ENCODE data around the gene HOXC6.

The HOXC6 gene

DNA sequence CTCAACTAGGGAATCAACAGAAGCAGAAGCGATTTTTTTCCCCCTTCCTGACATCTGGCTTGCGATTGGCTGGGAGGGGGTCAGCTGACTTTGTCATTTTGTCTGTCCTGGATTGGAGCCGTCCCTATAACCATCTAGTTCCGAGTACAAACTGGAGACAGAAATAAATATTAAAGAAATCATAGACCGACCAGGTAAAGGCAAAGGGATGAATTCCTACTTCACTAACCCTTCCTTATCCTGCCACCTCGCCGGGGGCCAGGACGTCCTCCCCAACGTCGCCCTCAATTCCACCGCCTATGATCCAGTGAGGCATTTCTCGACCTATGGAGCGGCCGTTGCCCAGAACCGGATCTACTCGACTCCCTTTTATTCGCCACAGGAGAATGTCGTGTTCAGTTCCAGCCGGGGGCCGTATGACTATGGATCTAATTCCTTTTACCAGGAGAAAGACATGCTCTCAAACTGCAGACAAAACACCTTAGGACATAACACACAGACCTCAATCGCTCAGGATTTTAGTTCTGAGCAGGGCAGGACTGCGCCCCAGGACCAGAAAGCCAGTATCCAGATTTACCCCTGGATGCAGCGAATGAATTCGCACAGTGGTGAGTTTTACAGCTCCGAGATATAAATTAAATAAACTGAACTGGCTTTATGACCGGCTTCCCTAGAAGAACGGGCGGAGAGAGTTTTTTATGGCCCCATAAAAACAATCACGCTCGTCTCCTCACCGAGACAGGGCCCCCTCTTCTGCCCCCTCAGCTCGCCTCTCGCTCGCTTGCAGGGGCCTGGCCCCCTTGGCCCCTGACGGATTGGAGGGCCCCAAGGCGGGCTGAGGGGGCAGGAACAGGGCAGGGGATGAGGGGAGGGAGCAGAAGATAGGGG, at the start of gene HOXC6:
TSS of gene HOXC6 (plus strand) at position 127 of the 888 bp plus-strand sequence. CDS start at position 209, 82 bp downstream.
- in situ Hi-C loops (cut with HindIII; ENCODE audit: low sequenced_read_pairs) = no loop called here

DNA sequence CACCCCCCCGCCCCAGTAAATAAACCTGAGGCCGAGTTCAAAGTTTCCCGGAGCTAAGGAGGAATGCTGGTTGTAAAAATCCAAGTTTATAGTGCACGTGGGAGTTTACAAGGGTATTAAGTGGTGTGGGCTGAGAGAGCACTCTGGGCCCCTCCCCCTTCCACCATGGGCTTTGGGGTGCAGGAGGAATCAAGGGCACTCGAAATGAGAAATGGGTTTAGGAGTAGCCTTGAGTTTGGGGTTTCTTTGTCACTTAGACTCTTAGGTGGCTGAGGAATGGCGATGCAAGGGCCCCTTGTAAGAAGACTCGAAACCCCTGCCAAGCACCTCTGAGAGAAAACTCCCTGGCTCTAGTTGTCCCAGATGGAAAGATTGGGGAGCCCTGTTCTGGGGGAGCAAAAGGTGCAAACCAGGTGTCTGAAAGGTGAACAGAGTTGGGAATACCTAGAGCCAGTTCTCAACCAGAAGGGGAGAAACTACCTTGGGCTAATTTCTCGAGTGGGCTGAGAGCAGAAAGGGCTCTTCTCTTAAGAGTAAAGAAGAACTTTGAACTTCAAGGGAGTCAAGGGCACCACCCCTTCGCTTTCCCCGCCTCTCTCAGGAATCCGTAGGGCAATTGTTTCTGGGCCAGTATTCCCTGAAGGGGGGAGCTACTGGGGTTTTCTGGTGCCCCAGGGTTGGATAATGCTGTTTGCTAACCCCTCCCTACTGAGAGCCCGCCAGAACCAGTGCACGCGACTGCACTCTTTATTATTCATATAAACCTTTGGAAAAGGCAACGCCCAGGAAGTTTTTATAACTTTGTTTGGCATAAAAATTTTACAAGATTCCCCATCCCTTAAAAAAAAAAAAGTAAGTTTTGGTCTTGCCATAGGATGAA, 49.5 kb upstream of the HOXC6 start:
- in situ Hi-C loops (cut with HindIII; ENCODE audit: low sequenced_read_pairs) = no loop called here

DNA sequence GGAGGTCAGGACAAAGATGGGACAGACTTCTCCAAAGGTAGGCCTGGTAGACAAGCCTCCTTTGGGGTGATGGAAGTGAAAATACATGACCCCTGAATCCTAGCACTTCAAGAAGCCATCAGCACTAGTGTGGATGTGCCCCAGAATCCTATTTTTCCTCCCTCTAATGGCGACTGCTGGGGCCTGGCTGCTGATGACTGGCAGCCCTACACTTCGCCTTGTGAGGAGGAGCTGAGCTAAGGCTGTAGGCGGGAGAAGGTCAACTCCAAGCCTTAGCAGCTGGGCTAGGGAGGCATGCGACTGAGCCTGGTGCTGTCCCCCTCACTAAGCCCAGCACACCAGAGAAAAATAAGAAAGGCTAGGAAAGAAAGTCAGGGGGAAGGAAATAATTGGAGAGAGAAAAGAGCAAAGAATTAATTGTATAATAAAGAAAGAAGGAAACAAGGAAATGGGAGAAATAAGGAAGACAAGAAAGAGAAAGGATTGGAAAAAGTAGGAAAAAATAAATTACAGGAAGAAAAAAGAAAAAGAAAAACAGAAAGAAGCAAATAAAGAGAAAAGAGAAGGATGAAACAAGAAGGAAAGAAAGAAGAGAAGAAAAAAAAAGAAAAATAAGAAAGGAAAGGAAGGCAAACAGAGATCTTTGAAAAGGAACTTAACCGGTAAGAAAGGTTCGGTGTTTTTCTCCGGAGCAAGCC, 48.0 kb upstream of the HOXC6 start:
- in situ Hi-C loops (cut with HindIII; ENCODE audit: low sequenced_read_pairs) = loop anchor here (5.0 kb wide), 1 partner anchor 38 kb away; no protein-coding TSS in a partner anchor

DNA sequence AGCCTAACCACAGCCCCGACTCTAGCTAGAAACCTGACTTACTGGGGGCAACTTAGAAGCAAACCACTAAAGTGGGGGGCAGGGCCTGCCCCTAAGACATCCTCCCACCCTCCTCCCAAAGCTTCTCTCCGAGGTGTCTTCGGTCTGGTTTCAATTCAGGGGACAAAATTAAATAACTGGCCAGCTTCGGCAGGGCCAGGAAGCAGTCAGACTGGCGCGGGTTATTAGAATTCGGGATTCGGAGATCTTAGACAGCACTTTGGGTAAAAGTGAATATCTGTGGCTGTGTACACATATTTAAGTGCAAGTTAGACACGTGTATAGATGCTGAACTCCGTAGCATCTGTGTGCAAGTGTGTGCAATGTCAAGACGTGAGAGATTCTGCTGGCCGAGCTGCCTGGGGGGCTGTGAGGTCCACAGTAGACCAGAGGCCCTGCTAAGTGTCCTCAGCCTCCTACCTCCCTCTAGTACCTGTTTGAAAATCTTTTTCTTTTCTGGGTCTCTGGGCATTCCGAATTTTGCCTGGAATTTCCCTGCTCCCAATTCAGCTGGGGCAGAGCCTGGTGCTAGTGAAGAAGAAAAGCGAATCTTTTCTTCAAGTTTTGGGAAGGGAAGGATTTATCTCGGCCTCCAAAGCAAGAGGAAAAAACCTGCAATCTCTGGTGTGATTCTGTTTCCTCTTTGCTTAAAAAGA, 47.3 kb upstream of the HOXC6 start:
- in situ Hi-C loops (cut with HindIII; ENCODE audit: low sequenced_read_pairs) = loop anchor here (5.0 kb wide), 1 partner anchor 39 kb away; no protein-coding TSS in a partner anchor

DNA sequence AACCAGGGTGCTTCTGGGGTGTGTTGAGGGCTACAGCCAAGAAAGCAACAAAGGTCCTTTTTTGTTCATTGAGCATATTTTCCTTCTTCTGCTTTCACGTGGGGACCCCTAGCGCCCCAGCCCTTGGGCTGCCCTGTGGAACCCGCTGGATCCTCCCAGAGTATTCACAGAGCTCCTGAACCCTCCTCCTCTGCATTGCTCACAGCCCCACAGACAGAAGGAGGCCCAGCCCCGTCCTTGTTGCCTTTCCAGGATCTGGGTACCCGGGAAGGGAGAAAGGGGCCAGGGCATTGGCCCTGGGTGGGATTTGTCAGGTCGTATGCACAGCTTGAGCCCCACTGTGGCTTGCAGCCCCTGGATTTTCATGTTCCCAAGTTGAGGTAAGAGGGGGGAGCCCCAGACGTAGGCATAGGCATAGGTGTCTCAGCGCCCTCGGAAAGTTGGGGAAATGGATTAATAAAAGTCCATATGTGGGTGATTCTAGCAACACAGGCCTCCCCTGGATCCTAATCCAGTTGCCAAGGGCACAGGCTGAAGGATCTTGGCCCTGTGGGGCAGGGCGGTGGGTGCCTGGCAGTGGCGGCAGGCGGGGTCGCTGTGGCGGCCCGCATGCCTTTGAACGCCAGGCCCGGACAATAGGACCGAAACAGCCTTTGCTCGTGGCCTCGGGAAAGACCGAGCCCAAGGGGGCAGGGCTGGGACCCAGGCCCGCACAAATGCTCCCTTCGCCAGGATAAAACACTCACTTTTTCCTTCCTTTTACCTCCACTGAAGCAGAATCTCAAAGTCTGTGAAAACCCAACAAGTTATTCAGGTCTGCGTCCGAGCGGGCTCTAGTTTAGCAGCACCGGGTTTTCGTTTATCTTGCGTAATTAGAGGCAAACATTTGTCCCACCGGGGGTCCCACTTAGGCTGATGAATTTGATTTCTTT, 46.3 kb upstream of the HOXC6 start:
- in situ Hi-C loops (cut with HindIII; ENCODE audit: low sequenced_read_pairs) = loop anchor here (5.0 kb wide), 1 partner anchor 40 kb away; no protein-coding TSS in a partner anchor

DNA sequence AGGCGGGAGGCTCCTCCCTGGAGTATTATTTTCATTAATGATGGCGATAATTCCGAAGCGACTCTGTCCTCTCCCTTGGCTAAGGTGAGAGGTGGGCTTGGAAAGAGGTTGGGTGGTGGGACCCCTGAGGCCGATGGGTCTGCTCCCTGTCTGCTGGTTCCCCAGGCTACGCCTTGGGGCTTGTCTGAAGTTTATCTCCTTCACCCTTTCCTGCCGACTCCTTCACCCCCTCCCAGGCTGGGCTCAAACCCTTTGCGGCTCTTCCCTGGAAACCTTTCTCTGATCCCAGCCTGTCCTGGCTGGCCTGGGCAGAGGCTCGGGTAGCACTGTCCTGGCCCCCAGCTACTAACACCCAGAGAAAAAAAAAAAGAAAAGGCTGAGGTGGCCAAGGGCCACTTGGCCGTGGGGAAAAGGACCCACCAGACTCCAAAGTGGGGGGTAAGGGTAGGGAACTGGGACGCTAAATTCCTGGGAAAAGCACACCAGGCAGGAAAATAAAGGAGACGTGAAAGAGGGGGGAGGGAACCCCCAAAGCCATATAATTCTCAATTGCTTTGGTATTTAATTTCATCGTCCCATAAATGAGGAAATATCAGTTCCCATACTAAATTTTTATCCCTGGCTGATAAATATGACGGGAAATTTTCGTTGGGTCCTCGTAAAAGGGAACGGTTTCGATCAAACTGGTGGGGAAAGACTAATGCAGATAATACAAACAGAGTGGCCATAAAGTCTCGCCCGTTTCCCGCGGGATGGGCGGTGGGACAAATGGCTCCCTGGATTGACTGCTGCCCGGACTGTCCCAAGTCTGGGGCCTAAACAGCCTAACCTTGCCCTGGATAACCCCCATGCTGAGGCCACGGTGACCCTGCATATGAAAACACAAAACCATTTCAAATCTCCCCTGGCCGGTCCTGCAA, 45.3 kb upstream of the HOXC6 start:
- in situ Hi-C loops (cut with HindIII; ENCODE audit: low sequenced_read_pairs) = loop anchor here (5.0 kb wide), 1 partner anchor 41 kb away; no protein-coding TSS in a partner anchor

DNA sequence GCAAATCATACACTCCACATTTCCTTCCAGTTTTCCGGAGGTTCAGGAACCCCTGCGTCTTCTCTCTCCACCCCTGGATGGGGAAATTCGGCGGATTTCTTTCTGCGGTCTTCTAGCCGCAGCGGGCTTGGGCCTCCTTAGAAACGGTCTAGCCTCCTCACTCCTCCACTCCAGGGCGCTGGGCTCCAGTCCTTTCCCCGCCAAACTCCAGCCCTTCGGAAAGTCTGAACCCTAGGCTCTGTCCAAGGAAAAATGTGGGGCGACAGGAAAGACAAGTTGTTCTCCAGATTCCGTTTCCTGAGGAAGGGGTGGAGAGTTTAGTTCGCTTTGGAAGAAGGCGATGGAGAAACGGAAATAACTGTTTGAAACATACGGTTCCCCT, 44.7 kb upstream of the HOXC6 start:
- in situ Hi-C loops (cut with HindIII; ENCODE audit: low sequenced_read_pairs) = loop anchor here (5.0 kb wide), 1 partner anchor 41 kb away; no protein-coding TSS in a partner anchor

DNA sequence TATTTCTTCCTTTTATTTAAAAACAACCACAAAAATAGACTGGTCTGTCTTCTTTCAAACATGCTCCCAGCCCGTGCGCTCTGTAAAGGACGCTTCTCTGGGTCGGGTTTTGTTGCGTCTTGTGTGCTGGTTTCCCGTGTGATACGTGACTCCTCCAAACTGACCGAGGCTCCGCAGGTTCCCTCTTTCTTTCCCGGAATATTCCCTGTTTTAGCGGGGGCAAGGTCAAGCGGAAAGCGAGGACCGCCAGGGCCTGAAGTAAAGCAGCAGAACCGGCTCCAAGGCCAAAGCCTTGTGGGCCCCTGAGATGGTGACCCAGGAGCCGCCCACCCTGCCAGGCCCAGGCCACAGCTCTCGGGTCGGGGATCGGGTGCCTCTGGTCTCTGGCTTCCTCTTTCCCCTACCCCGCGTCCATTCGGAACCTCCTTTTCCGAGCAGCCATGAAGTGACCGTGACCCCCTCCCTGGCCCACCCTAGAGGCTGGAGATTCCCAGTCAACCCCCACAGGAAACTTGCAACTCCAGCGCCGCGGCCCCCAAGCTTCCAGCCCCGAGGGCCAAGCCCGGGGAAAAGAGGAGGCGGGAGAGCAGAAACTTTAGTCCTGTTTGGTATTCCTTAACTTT, 44.2 kb upstream of the HOXC6 start:
- in situ Hi-C loops (cut with HindIII; ENCODE audit: low sequenced_read_pairs) = loop anchor here (5.0 kb wide), 1 partner anchor 42 kb away; no protein-coding TSS in a partner anchor

DNA sequence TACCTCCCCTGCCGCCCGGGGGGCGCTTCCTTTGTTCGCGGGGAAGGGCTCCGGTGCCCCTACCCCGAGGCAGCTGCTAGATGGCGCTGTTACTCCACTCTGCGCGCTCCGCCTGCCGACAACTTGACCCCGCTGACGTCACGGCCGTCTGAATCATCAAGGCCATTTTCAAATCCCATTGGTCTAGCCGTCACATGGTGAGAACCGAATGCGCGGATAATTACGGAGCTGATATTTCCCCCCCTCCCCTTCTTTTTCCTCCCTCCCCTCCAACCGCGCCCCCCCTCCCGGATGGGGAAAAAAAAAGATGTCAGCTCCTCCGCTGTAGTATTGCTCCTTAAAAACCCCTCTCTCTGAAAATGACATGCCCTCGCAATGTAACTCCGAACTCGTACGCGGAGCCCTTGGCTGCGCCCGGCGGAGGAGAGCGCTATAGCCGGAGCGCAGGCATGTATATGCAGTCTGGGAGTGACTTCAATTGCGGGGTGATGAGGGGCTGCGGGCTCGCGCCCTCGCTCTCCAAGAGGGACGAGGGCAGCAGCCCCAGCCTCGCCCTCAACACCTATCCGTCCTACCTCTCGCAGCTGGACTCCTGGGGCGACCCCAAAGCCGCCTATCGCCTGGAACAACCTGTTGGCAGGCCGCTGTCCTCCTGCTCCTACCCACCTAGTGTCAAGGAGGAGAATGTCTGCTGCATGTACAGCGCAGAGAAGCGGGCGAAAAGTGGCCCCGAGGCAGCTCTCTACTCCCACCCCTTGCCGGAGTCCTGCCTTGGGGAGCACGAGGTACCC, 43.1 kb upstream of the HOXC6 start, which contains the start of gene HOXC10:
TSS of gene HOXC10 (plus strand) at position 246 of the 791 bp plus-strand sequence. CDS start at position 360, 114 bp downstream.
- in situ Hi-C loops (cut with HindIII; ENCODE audit: low sequenced_read_pairs) = loop anchor here (5.0 kb wide), 1 partner anchor 43 kb away; no protein-coding TSS in a partner anchor

DNA sequence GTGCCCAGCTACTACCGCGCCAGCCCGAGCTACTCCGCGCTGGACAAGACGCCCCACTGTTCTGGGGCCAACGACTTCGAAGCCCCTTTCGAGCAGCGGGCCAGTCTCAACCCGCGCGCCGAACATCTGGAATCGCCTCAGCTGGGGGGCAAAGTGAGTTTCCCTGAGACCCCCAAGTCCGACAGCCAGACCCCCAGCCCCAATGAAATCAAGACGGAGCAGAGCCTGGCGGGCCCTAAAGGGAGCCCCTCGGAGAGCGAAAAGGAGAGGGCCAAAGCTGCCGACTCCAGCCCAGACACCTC, 42.6 kb upstream of the HOXC6 start:
- in situ Hi-C loops (cut with HindIII; ENCODE audit: low sequenced_read_pairs) = no loop called here

DNA sequence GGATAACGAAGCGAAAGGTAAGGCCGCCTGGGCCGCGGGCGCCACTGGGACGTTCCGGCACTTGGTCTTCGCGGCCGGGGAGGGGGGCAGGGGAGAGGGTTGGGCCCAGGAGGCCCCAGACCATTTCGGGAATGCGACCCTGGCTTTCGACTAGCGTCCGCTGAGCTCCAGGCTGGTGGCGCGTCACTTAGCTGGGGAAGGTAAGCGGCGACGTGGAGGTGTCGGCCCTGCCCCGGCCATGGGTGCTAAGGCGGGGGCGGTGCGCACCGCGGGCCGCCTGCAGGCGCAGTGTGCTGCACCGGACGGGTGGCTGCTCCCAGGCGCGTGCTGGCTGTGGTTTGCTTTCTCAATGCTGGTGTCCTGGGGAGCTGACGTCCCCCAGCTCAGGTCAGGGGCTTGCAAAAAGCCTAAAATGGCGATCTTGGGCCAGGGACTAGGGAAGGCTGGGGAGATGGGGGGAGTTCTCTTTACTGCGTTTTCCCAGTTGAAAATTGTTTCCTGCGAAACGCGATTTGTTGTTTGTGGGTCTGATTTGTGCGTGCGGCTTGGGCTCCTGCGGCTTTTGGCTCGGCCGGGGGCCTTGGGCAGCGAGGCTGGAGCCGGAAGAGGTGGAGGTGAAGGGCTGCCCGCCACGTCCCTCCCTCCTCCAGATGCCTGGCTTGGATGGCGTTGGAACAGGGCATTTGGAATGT, 42.1 kb upstream of the HOXC6 start:
- in situ Hi-C loops (cut with HindIII; ENCODE audit: low sequenced_read_pairs) = no loop called here

DNA sequence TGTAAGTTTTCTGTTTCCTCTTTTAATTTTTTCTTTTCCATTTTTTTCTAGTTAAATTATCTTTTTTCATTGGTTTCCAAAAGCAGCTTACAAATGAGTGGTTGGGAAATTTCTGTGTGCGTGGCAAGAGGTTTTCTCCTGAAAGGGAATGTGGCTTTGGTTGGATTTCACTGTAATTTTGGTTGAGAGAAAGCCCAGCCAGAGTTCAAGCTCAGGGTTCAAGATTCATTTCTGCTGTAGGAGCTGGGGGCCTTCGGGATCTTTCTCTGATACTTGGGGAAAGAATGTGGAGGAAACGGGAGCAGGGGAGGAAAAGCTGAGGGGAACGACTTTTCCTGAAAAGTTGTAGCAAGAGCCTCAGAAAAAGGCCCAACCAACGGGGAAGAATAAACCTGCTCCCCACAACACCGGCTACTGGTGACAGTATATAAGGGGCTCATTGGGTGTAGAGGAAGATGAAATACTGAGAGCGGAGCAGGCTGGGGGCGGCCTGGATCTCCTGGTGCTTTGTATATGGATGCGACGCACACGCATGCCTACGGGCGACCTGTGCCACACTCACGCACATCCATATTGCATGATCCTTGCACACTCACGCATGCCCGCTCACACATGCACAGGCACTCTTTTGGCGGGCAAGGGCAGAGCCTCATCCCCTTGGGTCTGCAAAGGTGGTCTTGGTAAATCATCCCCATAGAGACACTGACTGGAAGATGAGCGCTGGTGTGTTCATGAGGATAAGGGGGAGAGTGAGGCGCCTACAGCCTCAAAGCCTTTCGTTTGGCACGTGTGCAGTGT, 41.4 kb upstream of the HOXC6 start:
- in situ Hi-C loops (cut with HindIII; ENCODE audit: low sequenced_read_pairs) = no loop called here

DNA sequence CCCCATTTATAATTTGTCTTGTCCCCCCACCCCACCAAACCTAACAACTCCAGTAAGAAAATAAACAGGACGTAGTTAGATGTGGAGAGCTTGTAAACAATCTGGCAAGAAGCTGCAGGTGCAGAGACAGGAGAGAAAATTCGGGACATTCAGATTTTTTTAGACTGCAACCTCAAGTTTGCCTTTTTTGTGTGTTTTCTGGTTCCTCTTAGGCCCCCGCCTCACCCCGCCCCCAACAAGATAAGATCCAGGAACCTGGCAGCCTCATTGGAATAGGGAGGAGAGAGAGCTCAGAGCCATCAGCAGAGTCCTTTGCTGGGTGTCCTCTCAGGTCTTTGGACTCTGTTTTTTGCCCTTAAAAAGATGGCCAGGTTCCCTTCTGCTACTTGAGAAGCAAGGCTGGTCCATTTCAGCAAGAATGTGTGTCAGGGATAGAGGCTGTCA, 40.4 kb upstream of the HOXC6 start:
- in situ Hi-C loops (cut with HindIII; ENCODE audit: low sequenced_read_pairs) = no loop called here

DNA sequence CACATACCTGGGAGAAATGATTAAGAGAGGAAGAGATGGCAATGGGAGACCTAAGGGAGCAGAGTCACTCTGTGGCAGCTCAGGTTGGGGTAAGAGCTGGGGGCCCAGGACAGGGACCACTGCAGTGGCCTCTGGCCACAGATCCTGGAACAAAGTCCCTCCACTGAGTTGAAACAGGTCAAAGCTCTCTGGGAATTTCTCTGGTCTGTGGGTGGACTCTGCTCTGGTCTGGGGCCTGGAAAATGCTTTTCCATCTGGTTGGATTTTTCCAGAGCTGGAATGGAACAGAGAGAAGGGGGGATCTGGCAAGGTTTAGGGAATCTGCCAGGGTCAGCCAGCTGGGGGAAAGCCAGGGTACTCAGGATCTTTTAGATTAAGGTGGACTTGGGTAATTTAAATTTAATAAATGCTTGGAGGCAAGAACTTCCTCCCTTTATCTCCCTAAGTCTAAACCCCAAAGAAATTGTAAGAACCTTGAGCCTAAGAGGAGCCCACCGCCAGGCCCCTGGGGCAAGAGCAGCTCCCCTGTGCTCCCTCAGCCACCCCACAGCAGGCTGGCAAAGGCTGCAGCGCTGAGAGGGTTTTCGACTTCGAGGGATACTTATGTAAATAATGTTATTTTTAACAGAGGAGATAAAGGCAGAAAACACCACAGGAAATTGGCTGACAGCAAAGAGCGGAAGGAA, 39.6 kb upstream of the HOXC6 start:
- in situ Hi-C loops (cut with HindIII; ENCODE audit: low sequenced_read_pairs) = no loop called here
